PC-9 (cell line): ENCODE measurements around the gene CHMP2A. TPM values are rescaled to one million over a fixed set of nuclear protein-coding genes. Genes with fewer than 3 reads are reported as not detected.
A peak's percentile ranks its signal among the peaks of the same experiment; 100 is the strongest.

Experiments
- Bru-seq: library from RNA; stranded (reverse); fragments of 400-500 nt; gene quantifications from one replicate; lab custom pipeline; 2021; lab: Mats Ljungman, UMichigan
- BruChase-seq, 2 experiments: library from RNA; stranded (reverse); fragments of 400-500 nt; gene quantifications; one replicate each; lab custom pipeline; 2021; lab: Mats Ljungman, UMichigan
- BruUV-seq: library from RNA; stranded (reverse); fragments of 400-500 nt; replicated peaks from 2 replicates; lab custom pipeline; 2021; lab: Mats Ljungman, UMichigan
- CTCF ChIA-PET: fragments of 300-600 bp; sonication (Branson Sonifier 250); formaldehyde crosslinking; loops from one replicate; lab custom pipeline; 2022; ENCODE audit warnings: antibody characterized with exemption; lab: Charles Lee
- POLR2A ChIA-PET: fragments of 300-600 bp; sonication (Branson Sonifier 250); formaldehyde crosslinking; loops from one replicate; lab custom pipeline; 2022; ENCODE audit warnings: antibody characterized with exemption; ENCODE audit not compliant: unreplicated experiment; lab: Charles Lee
- DNase-seq, 2 experiments: peaks; one replicate each; pipeline versions ENCODE4 v3.0.0 to v3.0.0-alpha.2; 2015 to 2022; ENCODE audit warnings: mixed read lengths in 1 of 2
- H2AFZ ChIP-seq: fragments of 200-600 bp; sonication (generic); 2 replicates; pipeline ENCODE4 v1.8.1; 2017; ENCODE audit warnings: antibody characterized with exemption
- H3F3A ChIP-seq: fragments of 200-600 bp; sonication (generic); 2 replicates; pipeline ENCODE4 v1.8.1; 2017; ENCODE audit warnings: antibody characterized with exemption, mild to moderate bottlenecking, low read depth; ENCODE audit not compliant: insufficient read depth
- H3K27ac ChIP-seq: fragments of 200-600 bp; sonication (generic); 2 replicates; pipeline ENCODE4 v1.6.1; 2016; ENCODE audit warnings: mixed run types
- H3K27me3 ChIP-seq: fragments of 200-600 bp; sonication (generic); 2 replicates; pipeline ENCODE4 v1.6.1; 2016; ENCODE audit warnings: low read depth, mixed run types; ENCODE audit not compliant: insufficient read depth
- H3K36me3 ChIP-seq: fragments of 200-600 bp; sonication (generic); 2 replicates; pipeline ENCODE4 v1.6.1; 2016; ENCODE audit warnings: low read depth, mixed run types
- H3K4me1 ChIP-seq: fragments of 200-600 bp; sonication (generic); replicated peaks from 2 replicates; pipeline ENCODE4 v1.6.1; 2016; ENCODE audit warnings: mixed run types; ENCODE audit not compliant: insufficient read depth
- H3K4me2 ChIP-seq: fragments of 200-600 bp; sonication (generic); 2 replicates; pipeline ENCODE4 v1.6.1; 2017; ENCODE audit warnings: mixed run types
- H3K4me3 ChIP-seq: fragments of 200-600 bp; sonication (generic); 2 replicates; pipeline ENCODE4 v1.6.1; 2016; ENCODE audit warnings: mixed run types
- H3K79me2 ChIP-seq: fragments of 200-600 bp; sonication (generic); 2 replicates; pipeline ENCODE4 v1.6.1; 2017; ENCODE audit warnings: low read depth, mixed run types
- H3K9me2 ChIP-seq: fragments of 200-600 bp; sonication (generic); 2 replicates; pipeline ENCODE4 v1.8.1; 2017; ENCODE audit warnings: mild to moderate bottlenecking; ENCODE audit not compliant: insufficient read depth
- H3K9me3 ChIP-seq: fragments of 200-600 bp; sonication (generic); 2 replicates; pipeline ENCODE4 v1.8.1; 2016; ENCODE audit warnings: low read depth; ENCODE audit not compliant: insufficient read depth
- H4K20me1 ChIP-seq: fragments of 200-600 bp; sonication (generic); 2 replicates; pipeline ENCODE4 v1.8.1; 2017; ENCODE audit not compliant: insufficient read depth
- EZH2 ChIP-seq: fragments of 200-600 bp; sonication (generic); IDR thresholded peaks from 2 replicates; pipeline ENCODE4 v1.8.0; 2017; ENCODE audit warnings: antibody characterized with exemption, low read depth
- intact Hi-C: fragments of 100-400 bp; cut with micrococcal nuclease; formaldehyde crosslinking; loops from one replicate; pipeline ENCODE4 v1.10.0; 2022; ENCODE audit not compliant: unreplicated experiment
- long read RNA-seq: library from polyadenylated mRNA; stranded (forward); transcript quantifications from one replicate; pipeline ENCODE4 v2.0.0, GENCODE V29; 2022
- total RNA-seq: library from RNA; stranded (reverse); gene quantifications from 2 replicates; pipeline ENCODE4 v1.2.3, GENCODE V29; 2021
- TF ChIP-seq, protein P1 (sequence below): fragments of 200-600 bp; sonication (generic); conservative IDR thresholded peaks from 2 replicates; pipeline ENCODE4 v1.6.1; 2017; ENCODE audit warnings: mixed run types, antibody characterized with exemption, mild to moderate bottlenecking, moderate library complexity

Gene CHMP2A
- 149 and 186 TPM in 2 replicates for total RNA-seq
- percentile 79 among the genes with signal in this experiment for Bru-seq, nascent RNA
- percentile 85 among the genes with signal in this experiment for BruChase-seq, experiment 1, labeled RNA remaining after a 2-hour chase
- percentile 92 among the genes with signal in this experiment for BruChase-seq, experiment 2, labeled RNA remaining after a 6-hour chase
- long read RNA-seq, transcript CHMP2A-208 (6 exons, 885 nt) = minor isoform, 27 of 218 reads
- long read RNA-seq, transcript CHMP2A-206 (5 exons, 1,178 nt) = major isoform, 100 of 218 reads
- long read RNA-seq, transcript CHMP2A-205 (4 exons, 766 nt) = minor isoform, 5 of 218 reads
- long read RNA-seq, transcript CHMP2A-201 (6 exons, 913 nt) = minor isoform, 52 of 218 reads
- long read RNA-seq, partial matches to known transcripts = 27 of 218 reads
- long read RNA-seq, other reads (novel, unspliced or antisense) = 7 of 218 reads

DNA sequence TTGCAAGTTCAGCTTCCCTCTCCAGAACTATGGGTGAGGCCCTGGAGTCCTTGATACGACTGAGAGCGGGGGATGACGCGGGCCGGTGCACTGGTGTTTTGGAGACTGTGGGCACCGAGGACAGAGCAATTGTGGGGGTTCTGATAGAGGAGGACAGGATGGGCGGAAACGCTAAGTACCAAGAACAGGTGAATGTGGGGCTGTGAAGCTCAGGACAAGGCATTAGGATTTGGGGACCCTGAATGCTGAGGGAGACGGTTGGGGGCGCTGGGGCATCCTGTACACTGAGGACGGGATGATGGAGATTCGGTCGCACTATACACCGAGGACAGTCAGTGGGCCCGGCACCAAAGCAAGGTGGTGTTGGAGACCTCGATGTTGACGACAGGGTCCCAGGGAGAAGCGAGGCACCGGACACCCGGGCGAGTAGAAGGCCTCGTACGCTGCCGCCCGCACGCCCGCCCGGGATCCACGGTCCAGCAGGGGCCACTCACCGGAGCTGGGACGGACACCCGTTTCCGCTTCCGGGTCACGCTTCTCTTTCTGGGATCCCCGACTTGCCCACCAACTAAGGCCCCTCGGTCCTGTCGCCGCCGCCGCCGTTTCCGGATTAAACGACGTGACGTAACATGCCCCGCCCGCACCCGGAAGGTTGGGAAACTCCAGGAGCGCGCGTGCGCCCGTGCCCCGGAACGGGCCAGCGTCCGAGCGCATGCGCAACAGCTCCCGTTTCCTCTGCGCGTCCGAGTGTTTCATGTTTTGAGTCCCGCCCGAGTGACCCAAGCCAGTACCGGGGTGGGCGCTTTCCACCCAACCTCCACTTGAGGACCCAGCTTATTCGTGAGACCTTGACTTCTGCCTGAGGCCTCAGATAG, at the start of gene CHMP2A:
TSS of gene CHMP2A (minus strand) at position 612 of the 875 bp plus-strand sequence. CDS start 893 bp downstream, outside the sequence.
- no peaks in the 10 kb centered on the region for H4K20me1 ChIP-seq
- peak within 1 kb of the TSS; percentile 73 for H3K4me3 ChIP-seq
- peak; percentile 79 to 96 for DNase-seq
- peaks cover 13% of the 10 kb centered on the region for H3K79me2 ChIP-seq
- POLR2A ChIA-PET = interaction anchor here (0.6 to 1.0 kb wide), 4 partner anchors 11 to 228 kb away, joined by 3 to 12 read pairs (median 3); partner anchors contain the start of genes TRIM28, ZBTB45 and ZSCAN22
- H3K9me2 ChIP-seq = no peaks in the 10 kb centered on the region
- CTCF ChIA-PET = no interaction called here
- H3K9me3 ChIP-seq = no peaks in the 10 kb centered on the region
- TSS peak; percentile 43 for BruUV-seq
- peak within 1 kb of the TSS; percentile 41; the same call in 1 of the 2 replicates for H3K27ac ChIP-seq
- TF ChIP-seq, protein P1, sequence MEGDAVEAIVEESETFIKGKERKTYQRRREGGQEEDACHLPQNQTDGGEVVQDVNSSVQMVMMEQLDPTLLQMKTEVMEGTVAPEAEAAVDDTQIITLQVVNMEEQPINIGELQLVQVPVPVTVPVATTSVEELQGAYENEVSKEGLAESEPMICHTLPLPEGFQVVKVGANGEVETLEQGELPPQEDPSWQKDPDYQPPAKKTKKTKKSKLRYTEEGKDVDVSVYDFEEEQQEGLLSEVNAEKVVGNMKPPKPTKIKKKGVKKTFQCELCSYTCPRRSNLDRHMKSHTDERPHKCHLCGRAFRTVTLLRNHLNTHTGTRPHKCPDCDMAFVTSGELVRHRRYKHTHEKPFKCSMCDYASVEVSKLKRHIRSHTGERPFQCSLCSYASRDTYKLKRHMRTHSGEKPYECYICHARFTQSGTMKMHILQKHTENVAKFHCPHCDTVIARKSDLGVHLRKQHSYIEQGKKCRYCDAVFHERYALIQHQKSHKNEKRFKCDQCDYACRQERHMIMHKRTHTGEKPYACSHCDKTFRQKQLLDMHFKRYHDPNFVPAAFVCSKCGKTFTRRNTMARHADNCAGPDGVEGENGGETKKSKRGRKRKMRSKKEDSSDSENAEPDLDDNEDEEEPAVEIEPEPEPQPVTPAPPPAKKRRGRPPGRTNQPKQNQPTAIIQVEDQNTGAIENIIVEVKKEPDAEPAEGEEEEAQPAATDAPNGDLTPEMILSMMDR = no peak
- no peak for TF ChIP-seq EZH2
- H3K4me1 ChIP-seq = peaks cover 7% of the 10 kb centered on the region; the same call in 1 of the 2 replicates
- H2AFZ ChIP-seq = peak within 1 kb of the TSS; percentile 88
- H3K36me3 ChIP-seq = no peaks in the 10 kb centered on the region
- H3K4me2 ChIP-seq = peak within 1 kb of the TSS; percentile 82
- intact Hi-C loops = no loop called here
- H3F3A ChIP-seq = peaks cover 19% of the 10 kb centered on the region; the same call in 1 of the 2 replicates
- H3K27me3 ChIP-seq = no peaks in the 10 kb centered on the region

DNA sequence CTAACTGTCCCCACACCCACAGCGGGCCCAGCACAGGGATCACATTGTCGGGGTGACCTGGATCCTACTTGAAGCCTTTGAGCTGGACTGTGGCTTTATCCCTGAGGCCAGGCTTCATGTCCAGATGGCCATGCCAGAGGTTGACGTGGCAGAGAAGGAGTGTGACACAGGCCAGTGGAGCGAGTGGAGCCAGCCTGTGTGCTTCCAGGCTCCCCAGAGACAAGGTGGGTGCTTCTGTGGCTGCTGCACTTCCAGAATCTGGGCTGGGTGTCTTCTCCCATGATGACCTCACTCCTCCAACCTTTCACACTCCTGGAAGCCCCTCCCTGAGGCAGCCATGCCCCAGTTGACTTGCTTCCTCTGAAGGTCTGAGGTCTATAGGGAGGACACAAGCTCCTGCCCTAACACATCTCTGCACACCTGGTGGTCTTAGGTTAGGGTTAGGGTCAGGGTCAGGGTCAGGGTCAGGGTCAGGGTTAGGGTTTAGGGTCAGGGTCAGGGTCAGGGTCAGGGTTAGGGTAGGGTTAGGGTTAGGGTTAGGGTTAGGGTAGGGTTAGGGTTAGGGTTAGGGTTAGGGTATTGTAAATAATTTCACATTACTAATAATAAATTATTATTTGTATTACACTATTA, 31.3 kb upstream of the CHMP2A start:
- H3K4me3 ChIP-seq = no peak overlapping the region
- no peaks in the 10 kb centered on the region for H3K4me1 ChIP-seq
- BruUV-seq = no TSS peak
- H3K27me3 ChIP-seq = no peaks in the 10 kb centered on the region
- POLR2A ChIA-PET = no interaction called here
- H3K9me3 ChIP-seq = no peaks in the 10 kb centered on the region
- H3K36me3 ChIP-seq = no peaks in the 10 kb centered on the region
- no peak overlapping the region for H2AFZ ChIP-seq
- CTCF ChIA-PET = no interaction called here
- H3K4me2 ChIP-seq = no peak overlapping the region
- no peaks in the 10 kb centered on the region for H4K20me1 ChIP-seq
- no peaks in the 10 kb centered on the region for H3F3A ChIP-seq
- DNase-seq = no peak
- TF ChIP-seq, protein P1 = no peak
- TF ChIP-seq EZH2 = no peak
- no peaks in the 10 kb centered on the region for H3K79me2 ChIP-seq
- no peak overlapping the region for H3K27ac ChIP-seq
- intact Hi-C loops = no loop called here
- no peaks in the 10 kb centered on the region for H3K9me2 ChIP-seq
